ENCODE results near the gene HOXA11. TPM values are rescaled to one million over a fixed set of nuclear protein-coding genes. Genes with fewer than 3 reads are reported as not detected.

Gene HOXA11
- total and polyA plus RNA-seq, 4 donors, result not detected

DNA sequence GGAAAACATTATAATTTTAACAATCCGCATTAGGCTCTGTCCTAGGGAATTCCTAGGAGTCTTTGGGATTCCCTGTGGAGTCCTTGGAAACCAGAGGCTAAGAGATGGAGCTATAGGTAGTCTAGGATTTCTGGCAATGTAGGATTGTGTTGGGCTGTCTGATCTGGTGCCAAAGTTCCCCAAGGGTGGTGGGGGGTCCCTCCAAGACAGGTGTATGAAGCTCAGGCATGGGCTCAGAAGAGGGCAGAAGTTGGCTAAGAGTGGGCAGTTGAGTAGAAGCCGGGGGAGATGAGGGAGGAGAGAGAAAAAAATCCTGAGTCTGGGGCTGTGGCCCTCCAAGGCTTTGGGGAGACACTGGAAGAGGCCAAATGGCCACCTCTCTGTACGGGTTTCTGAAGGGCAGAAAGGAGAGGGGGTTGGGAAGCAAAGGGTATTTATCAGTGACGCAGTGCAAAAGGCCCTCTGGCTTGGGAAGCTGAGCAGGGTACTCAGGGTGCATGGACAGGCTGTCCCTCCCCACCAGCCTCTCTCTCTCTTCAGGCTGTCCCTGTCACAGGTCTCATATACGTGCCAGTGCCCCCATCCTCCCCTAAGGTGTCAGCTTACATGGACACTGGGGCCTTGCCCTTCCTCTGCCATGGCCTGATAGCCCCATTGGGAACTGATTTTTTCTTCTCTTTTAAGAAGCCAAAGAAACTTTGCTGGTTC lies 38.4 kb downstream of the HOXA11 start (continued):
- TF ChIP-seq, protein P1, sequence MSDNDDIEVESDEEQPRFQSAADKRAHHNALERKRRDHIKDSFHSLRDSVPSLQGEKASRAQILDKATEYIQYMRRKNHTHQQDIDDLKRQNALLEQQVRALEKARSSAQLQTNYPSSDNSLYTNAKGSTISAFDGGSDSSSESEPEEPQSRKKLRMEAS (IDR thresholded peaks at IDR 0.05), result no peak
- TF ChIP-seq SP1 (IDR thresholded peaks at IDR 0.05) (no peak), JUND (IDR thresholded peaks at IDR 0.05) (no peak), FOXA2 (IDR thresholded peaks at IDR 0.05) (no peak), FOXA1 (IDR thresholded peaks at IDR 0.05) (no peak)

DNA sequence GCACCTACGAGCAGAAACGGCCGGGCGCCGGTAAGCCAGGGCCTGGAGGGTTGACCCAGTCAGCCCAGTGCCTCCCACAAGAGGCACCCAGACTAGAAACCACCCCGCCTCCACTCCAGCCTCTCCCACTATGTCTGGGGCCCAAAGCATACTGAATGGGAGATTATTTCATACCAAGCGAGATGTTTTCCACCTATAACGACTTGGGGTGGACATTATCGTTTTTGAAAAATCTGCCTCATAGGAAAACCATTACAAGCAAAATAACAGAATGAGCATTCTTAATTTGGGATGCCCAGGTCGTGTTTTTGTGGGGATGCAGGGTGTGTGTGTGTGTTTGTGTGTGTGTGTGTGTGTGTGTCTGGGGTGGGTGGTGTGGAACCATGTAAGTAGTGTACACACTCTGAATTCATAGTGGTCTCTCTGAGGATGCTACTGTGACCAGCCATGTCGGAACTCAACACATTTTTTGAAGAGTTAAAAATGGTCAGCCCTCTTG lies 39.1 kb downstream of the HOXA11 start:
- Histone ChIP-seq H3K27ac (ENCODE audit: low read depth in 1 of 2, low read length in 2 of 2) (no peak overlapping the region), H3K36me3 (ENCODE audit: control insufficient read depth in 4 of 4, insufficient read depth in 3 of 4, low read depth in 1 of 4, low read length in 3 of 4) (no peaks in the 10 kb centered on the region), H3K27me3 (ENCODE audit: control insufficient read depth in 4 of 4, insufficient read depth in 4 of 4, low read length in 3 of 4) (peaks cover 8 to 33% (median 16%) of the 10 kb centered on the region in 4 donors), H3K4me1 (ENCODE audit: control insufficient read depth in 4 of 4, insufficient read depth in 4 of 4, low read length in 3 of 4) (peaks cover 9 to 26% (median 10%) of the 10 kb centered on the region in 4 donors), H3K9ac (ENCODE audit: low read depth in 1 of 2, low read length in 2 of 2) (no peak overlapping the region), H3K9me3 (ENCODE audit: control insufficient read depth in 4 of 4, low read length in 3 of 4) (peaks cover 0 to 11% (median 0%) of the 10 kb centered on the region in 4 donors), H3K4me3 (ENCODE audit: low read depth in 1 of 3, low read length in 3 of 3) (no peak overlapping the region)
- WGBS, result 36% methylated on average over 11 of the region's 11 CpGs
- DNase-seq (ENCODE audit: low spot score), result no peak
- no peak for TF ChIP-seq FOXA1 (IDR thresholded peaks at IDR 0.05)
- TF ChIP-seq FOXA2 (IDR thresholded peaks at IDR 0.05), result no peak
- no peak for TF ChIP-seq TAF1 (conservative IDR thresholded peaks at IDR 0.05)
- TF ChIP-seq, protein P2, sequence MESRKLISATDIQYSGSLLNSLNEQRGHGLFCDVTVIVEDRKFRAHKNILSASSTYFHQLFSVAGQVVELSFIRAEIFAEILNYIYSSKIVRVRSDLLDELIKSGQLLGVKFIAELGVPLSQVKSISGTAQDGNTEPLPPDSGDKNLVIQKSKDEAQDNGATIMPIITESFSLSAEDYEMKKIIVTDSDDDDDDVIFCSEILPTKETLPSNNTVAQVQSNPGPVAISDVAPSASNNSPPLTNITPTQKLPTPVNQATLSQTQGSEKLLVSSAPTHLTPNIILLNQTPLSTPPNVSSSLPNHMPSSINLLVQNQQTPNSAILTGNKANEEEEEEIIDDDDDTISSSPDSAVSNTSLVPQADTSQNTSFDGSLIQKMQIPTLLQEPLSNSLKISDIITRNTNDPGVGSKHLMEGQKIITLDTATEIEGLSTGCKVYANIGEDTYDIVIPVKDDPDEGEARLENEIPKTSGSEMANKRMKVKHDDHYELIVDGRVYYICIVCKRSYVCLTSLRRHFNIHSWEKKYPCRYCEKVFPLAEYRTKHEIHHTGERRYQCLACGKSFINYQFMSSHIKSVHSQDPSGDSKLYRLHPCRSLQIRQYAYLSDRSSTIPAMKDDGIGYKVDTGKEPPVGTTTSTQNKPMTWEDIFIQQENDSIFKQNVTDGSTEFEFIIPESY (IDR thresholded peaks at IDR 0.05), result no peak
- TF ChIP-seq SP1 (IDR thresholded peaks at IDR 0.05), result no peak
- TF ChIP-seq EGR1 (IDR thresholded peaks at IDR 0.05; ENCODE audit: low read depth in 2 of 2), result no peak
- TF ChIP-seq, protein P3, sequence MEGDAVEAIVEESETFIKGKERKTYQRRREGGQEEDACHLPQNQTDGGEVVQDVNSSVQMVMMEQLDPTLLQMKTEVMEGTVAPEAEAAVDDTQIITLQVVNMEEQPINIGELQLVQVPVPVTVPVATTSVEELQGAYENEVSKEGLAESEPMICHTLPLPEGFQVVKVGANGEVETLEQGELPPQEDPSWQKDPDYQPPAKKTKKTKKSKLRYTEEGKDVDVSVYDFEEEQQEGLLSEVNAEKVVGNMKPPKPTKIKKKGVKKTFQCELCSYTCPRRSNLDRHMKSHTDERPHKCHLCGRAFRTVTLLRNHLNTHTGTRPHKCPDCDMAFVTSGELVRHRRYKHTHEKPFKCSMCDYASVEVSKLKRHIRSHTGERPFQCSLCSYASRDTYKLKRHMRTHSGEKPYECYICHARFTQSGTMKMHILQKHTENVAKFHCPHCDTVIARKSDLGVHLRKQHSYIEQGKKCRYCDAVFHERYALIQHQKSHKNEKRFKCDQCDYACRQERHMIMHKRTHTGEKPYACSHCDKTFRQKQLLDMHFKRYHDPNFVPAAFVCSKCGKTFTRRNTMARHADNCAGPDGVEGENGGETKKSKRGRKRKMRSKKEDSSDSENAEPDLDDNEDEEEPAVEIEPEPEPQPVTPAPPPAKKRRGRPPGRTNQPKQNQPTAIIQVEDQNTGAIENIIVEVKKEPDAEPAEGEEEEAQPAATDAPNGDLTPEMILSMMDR (IDR thresholded peaks at IDR 0.05; ENCODE audit: low read depth, low read length, missing input control), result no peak
- no peak for TF ChIP-seq GABPA (IDR thresholded peaks at IDR 0.05 in 1 of 2, conservative IDR thresholded peaks at IDR 0.05 in 1 of 2)

DNA sequence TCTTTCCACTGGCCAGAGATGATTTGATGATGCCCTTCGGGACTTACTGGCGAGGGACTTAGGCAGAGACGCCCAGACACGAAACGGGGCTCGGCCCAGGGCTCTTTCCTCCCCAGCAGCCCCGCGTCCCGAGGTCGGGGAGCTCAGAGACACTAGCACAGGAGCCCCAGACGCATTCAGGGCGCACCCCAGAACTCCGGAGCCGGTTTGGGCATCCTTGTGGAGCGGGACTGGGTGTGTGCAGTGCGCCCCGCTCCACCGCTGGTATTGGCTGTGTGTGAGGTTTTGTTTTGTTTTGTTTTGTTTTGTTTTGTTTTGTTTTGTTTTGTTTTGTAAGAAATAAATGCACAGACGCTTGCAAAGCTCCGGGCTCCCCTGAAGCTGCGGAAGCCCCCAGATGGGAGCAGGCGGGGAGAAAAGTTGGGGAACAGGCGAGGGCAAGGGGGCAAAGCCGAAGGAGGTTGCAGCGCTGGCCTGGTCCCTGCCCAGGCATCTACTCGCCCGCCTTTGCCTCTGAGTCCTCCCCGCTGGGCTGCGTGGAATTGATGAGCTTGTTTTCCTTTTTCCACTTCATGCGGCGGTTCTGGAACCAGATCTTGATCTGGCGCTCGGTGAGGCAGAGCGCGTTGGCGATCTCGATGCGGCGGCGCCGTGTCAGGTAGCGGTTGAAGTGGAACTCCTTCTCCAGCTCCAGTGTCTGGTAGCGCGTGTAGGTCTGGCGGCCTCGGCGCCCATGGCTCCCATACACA lies 39.7 kb downstream of the HOXA11 start:
- peaks cover 3 to 21% (median 7%) of the 10 kb centered on the region in 4 donors for H3K4me1 ChIP-seq (ENCODE audit: control insufficient read depth in 4 of 4, insufficient read depth in 4 of 4, low read length in 3 of 4)
- DNase-seq (ENCODE audit: low spot score), result no peak
- peaks cover 0 to 11% (median 0%) of the 10 kb centered on the region in 4 donors for H3K9me3 ChIP-seq (ENCODE audit: control insufficient read depth in 4 of 4, low read length in 3 of 4)
- H3K27me3 ChIP-seq (ENCODE audit: control insufficient read depth in 4 of 4, insufficient read depth in 4 of 4, low read length in 3 of 4), result peaks cover 8 to 33% (median 16%) of the 10 kb centered on the region in 4 donors
- 26% methylated on average over 47 of the region's 47 CpGs for WGBS
- H3K4me3 ChIP-seq (ENCODE audit: low read depth in 1 of 3, low read length in 3 of 3), result no peak overlapping the region
- H3K9ac ChIP-seq (ENCODE audit: low read depth in 1 of 2, low read length in 2 of 2), result no peak overlapping the region
- no peak for TF ChIP-seq GABPA (IDR thresholded peaks at IDR 0.05 in 1 of 2, conservative IDR thresholded peaks at IDR 0.05 in 1 of 2)
- no peaks in the 10 kb centered on the region for H3K36me3 ChIP-seq (ENCODE audit: control insufficient read depth in 4 of 4, insufficient read depth in 3 of 4, low read depth in 1 of 4, low read length in 3 of 4)
- no peak overlapping the region for H3K27ac ChIP-seq (ENCODE audit: low read depth in 1 of 2, low read length in 2 of 2)
